GM23338 (cell line): ENCODE data around the gene STXBP5. TPM values are rescaled to one million over a fixed set of nuclear protein-coding genes. Genes with fewer than 3 reads are reported as not detected.

ENCODE experiments used
- ATAC-seq: fragments of 200-7000 bp; cut with Tn5 transposase; 3 replicates; pipeline ENCODE4 v1.9.1; 2020
- DNase-seq: peaks from one replicate; pipeline ENCODE4 v3.0.0-alpha.2; 2015; ENCODE audit warnings: low spot score
- H2AFZ ChIP-seq: fragments of 200-600 bp; sonication (generic); 2 replicates; pipeline ENCODE4 v1.8.0; 2016; ENCODE audit warnings: antibody characterized with exemption, mild to moderate bottlenecking, moderate library complexity
- H3F3A ChIP-seq: fragments of 200-600 bp; sonication (generic); replicated peaks from 2 replicates; pipeline ENCODE4 v1.8.0; 2017; ENCODE audit warnings: antibody characterized with exemption, mixed run types, low read depth
- H3K27ac ChIP-seq: fragments of 200-600 bp; sonication (generic); 2 replicates; pipeline ENCODE4 v1.6.1; 2016; ENCODE audit warnings: low read depth
- H3K27me3 ChIP-seq: fragments of 200-600 bp; sonication (generic); 2 replicates; pipeline ENCODE4 v1.8.0; 2016; ENCODE audit warnings: mild to moderate bottlenecking, mixed run types, moderate library complexity; ENCODE audit not compliant: insufficient read depth
- H3K36me3 ChIP-seq: fragments of 200-600 bp; sonication (generic); 2 replicates; pipeline ENCODE4 v1.8.0; 2016; ENCODE audit warnings: mild to moderate bottlenecking; ENCODE audit not compliant: insufficient read depth
- H3K4me1 ChIP-seq: fragments of 200-600 bp; sonication (generic); 2 replicates; pipeline ENCODE4 v1.8.0; 2016; ENCODE audit warnings: mild to moderate bottlenecking, moderate library complexity; ENCODE audit not compliant: insufficient read depth
- H3K4me2 ChIP-seq: fragments of 200-600 bp; sonication (generic); 2 replicates; pipeline ENCODE4 v1.7.1; 2017; ENCODE audit warnings: mixed run types
- H3K4me3 ChIP-seq: fragments of 200-600 bp; sonication (generic); 2 replicates; pipeline ENCODE4 v1.6.1; 2016; ENCODE audit warnings: mixed run types
- H3K79me2 ChIP-seq: fragments of 200-600 bp; sonication (generic); replicated peaks from 2 replicates; pipeline ENCODE4 v1.8.0; 2017; ENCODE audit warnings: mild to moderate bottlenecking; ENCODE audit not compliant: insufficient read depth
- H3K9me2 ChIP-seq: fragments of 200-600 bp; sonication (generic); 2 replicates; pipeline ENCODE4 v1.8.0; 2017; ENCODE audit not compliant: insufficient read depth
- H4K20me1 ChIP-seq: fragments of 200-600 bp; sonication (generic); replicated peaks from 2 replicates; pipeline ENCODE4 v1.8.0; 2017; ENCODE audit warnings: mild to moderate bottlenecking; ENCODE audit not compliant: insufficient read depth
- H3K27ac Mint-ChIP-seq: 2 replicates; pipeline ENCODE4 v1.8.0; 2020; ENCODE audit warnings: inconsistent platforms, mild to moderate bottlenecking, moderate library complexity, mixed read lengths
- H3K27me3 Mint-ChIP-seq: 3 replicates; pipeline ENCODE4 v1.8.0; 2022; ENCODE audit warnings: low read depth, mild to moderate bottlenecking, moderate library complexity, mixed read lengths, inconsistent platforms; ENCODE audit not compliant: insufficient read depth, poor library complexity
- H3K36me3 Mint-ChIP-seq: 3 replicates; pipeline ENCODE4 v1.8.0; 2021; ENCODE audit warnings: low read depth, mild to moderate bottlenecking, inconsistent platforms, moderate library complexity, mixed read lengths
- H3K4me1 Mint-ChIP-seq: 3 replicates; pipeline ENCODE4 v1.8.0; 2020; ENCODE audit warnings: mild to moderate bottlenecking, inconsistent platforms, mixed read lengths
- H3K4me3 Mint-ChIP-seq: 3 replicates; pipeline ENCODE4 v1.8.0; 2021; ENCODE audit warnings: moderate library complexity, mild to moderate bottlenecking, inconsistent platforms, mixed read lengths
- H3K9me3 Mint-ChIP-seq: 3 replicates; pipeline ENCODE4 v1.8.0; 2020; ENCODE audit warnings: moderate library complexity, mild to moderate bottlenecking, inconsistent platforms, mixed read lengths
- CREB1 ChIP-seq: fragments of 250-450 bp; sonication (Bioruptor Pico); IDR thresholded peaks from 2 replicates; pipeline ENCODE4 v1.5.0; 2020; ENCODE audit warnings: low read depth, mild to moderate bottlenecking, moderate library complexity
- CTCF ChIP-seq, 2 experiments: fragments of 200-600 bp in 1 of 2; sonication (generic) in 1 of 2; conservative IDR thresholded peaks; 2 replicates each; pipeline versions ENCODE4 v1.5.1 to v1.6.1; 2016 to 2017; ENCODE audit warnings: antibody characterized with exemption in 2 of 2, low read depth in 2 of 2, mild to moderate bottlenecking in 2 of 2, moderate library complexity in 1 of 2
- ETS1 ChIP-seq: IDR thresholded peaks from 2 replicates; pipeline ENCODE4 v1.6.1; 2016; ENCODE audit warnings: antibody characterized with exemption
- EZH2 ChIP-seq: fragments of 200-600 bp; sonication (generic); IDR thresholded peaks from one replicate; pipeline ENCODE4 v1.8.0; 2017; ENCODE audit warnings: antibody characterized with exemption, mild to moderate bottlenecking, low read depth; ENCODE audit not compliant: unreplicated experiment
- EZH2phosphoT487 ChIP-seq: fragments of 200-600 bp; sonication (generic); IDR thresholded peaks from one replicate; pipeline ENCODE4 v1.8.1; 2018; ENCODE audit warnings: antibody characterized with exemption; ENCODE audit not compliant: unreplicated experiment
- JUNB ChIP-seq: IDR thresholded peaks from one replicate; pipeline ENCODE4 v1.6.1; 2016; ENCODE audit warnings: antibody characterized with exemption; ENCODE audit not compliant: unreplicated experiment
- POLR2AphosphoS5 ChIP-seq: IDR thresholded peaks from 2 replicates; pipeline ENCODE4 v1.6.1; 2016; ENCODE audit warnings: antibody characterized with exemption, low read depth
- STAT1 ChIP-seq: IDR thresholded peaks from one replicate; pipeline ENCODE4 v1.6.1; 2016; ENCODE audit warnings: antibody characterized with exemption; ENCODE audit not compliant: unreplicated experiment
- ZNF114 ChIP-seq: fragments of 250-450 bp; sonication (Bioruptor Pico); IDR thresholded peaks from 2 replicates; pipeline ENCODE4 v1.5.0; 2020; ENCODE audit warnings: mild to moderate bottlenecking, moderate library complexity
- ZNF331 ChIP-seq: fragments of 250-450 bp; sonication (Bioruptor Pico); IDR thresholded peaks from 2 replicates; pipeline ENCODE4 v1.5.0; 2020; ENCODE audit warnings: low read depth, mild to moderate bottlenecking, moderate library complexity
- ZNF462 ChIP-seq: fragments of 250-450 bp; sonication (Bioruptor Pico); IDR thresholded peaks from 2 replicates; pipeline ENCODE4 v1.5.0; 2020; ENCODE audit warnings: mild to moderate bottlenecking, moderate library complexity
- polyA plus RNA-seq: library from polyadenylated mRNA; unstranded; fragments of >200 nt; fragmentation: Nextera tagmentation; extraction: Ambion mirVana; gene quantifications from 2 replicates; pipeline ENCODE4 v1.2.1, GENCODE V29; 2016
- total RNA-seq: library from RNA; depleted of rRNA; stranded (reverse); fragments of >200 nt; shearing (Covaris generic); gene quantifications from 2 replicates; pipeline ENCODE4 v1.2.3, GENCODE V29; 2014
- TF ChIP-seq, protein P1 (sequence below): IDR thresholded peaks from one replicate; pipeline ENCODE4 v1.6.1; 2018; ENCODE audit warnings: antibody characterized with exemption; ENCODE audit not compliant: unreplicated experiment

The STXBP5 gene
- total and polyA plus RNA-seq, 2 experiments from 2014 or later: 3.9 to 17.8 TPM

DNA sequence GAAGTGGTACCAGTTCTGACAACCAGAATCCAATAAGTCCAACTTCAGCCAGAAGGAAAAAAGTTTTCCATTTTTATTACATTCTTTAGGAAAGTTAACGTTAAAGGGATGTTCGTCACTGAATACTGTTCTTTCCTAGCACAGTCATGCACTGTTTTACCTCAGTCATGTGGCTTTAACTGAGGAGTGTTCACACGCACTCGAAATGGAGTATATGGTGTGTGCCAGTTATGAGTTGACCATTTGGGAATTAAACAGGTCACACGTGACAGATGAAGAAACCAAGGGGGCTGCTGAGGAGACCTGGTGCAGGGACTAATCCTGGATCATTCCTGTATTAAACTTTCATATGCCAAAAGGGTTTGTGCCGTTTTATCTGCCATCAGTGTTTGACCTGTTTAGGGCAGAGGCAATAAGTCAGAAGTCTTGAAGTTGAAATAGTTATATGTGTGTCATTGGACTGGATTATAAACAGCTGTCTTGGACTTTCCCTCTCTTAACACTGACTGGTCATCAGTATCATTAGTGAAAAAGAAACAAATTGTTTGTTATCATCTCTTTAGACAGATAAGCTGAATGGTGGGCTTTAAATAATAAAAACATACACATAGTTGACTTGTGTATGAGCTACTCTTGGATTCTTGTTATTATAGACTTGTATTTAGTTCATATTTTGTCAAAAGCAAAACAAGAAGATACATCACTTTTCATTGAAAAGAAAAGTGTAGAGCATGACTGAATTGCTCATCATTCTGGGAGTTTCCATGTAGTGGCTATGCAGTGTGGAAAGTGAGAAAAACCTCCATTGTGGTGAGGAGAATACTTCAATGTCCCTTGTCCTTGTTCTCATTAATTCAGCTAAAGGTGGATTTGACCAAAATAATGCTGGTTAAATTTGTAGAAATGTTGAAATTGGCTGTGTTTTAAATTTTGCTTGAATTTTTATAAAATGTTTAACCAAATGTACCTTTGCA lies 180.8 kb downstream of the STXBP5 start:
- H3K4me2 ChIP-seq: no peak overlapping the region
- no peaks in the 10 kb centered on the region for H3K27me3 ChIP-seq
- Mint-ChIP-seq H3K4me1 (no peaks in the 10 kb centered on the region; the same call in 2 of the 3 replicates), H3K36me3 (peaks cover 17% of the 10 kb centered on the region), H3K9me3 (peaks cover 13% of the 10 kb centered on the region), H3K4me3 (no peak overlapping the region), H3K27ac (no peak overlapping the region), H3K27me3 (peaks cover under 1% of the 10 kb centered on the region)
- DNase-seq (no peak), ATAC-seq (no peak)
- no peaks in the 10 kb centered on the region for H3K4me1 ChIP-seq
- no peaks in the 10 kb centered on the region for H3F3A ChIP-seq
- H3K4me3 ChIP-seq: no peak overlapping the region
- H4K20me1 ChIP-seq: no peaks in the 10 kb centered on the region
- H3K27ac ChIP-seq: no peak overlapping the region
- no peaks in the 10 kb centered on the region for H3K79me2 ChIP-seq
- no peaks in the 10 kb centered on the region for H3K9me2 ChIP-seq
- no peak for TF ChIP-seq ZNF462
- TF ChIP-seq, protein P1, sequence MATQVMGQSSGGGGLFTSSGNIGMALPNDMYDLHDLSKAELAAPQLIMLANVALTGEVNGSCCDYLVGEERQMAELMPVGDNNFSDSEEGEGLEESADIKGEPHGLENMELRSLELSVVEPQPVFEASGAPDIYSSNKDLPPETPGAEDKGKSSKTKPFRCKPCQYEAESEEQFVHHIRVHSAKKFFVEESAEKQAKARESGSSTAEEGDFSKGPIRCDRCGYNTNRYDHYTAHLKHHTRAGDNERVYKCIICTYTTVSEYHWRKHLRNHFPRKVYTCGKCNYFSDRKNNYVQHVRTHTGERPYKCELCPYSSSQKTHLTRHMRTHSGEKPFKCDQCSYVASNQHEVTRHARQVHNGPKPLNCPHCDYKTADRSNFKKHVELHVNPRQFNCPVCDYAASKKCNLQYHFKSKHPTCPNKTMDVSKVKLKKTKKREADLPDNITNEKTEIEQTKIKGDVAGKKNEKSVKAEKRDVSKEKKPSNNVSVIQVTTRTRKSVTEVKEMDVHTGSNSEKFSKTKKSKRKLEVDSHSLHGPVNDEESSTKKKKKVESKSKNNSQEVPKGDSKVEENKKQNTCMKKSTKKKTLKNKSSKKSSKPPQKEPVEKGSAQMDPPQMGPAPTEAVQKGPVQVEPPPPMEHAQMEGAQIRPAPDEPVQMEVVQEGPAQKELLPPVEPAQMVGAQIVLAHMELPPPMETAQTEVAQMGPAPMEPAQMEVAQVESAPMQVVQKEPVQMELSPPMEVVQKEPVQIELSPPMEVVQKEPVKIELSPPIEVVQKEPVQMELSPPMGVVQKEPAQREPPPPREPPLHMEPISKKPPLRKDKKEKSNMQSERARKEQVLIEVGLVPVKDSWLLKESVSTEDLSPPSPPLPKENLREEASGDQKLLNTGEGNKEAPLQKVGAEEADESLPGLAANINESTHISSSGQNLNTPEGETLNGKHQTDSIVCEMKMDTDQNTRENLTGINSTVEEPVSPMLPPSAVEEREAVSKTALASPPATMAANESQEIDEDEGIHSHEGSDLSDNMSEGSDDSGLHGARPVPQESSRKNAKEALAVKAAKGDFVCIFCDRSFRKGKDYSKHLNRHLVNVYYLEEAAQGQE: no peak
- no peak for TF ChIP-seq EZH2phosphoT487
- no peak for TF ChIP-seq CTCF (conservative IDR thresholded peaks at IDR 0.05; ENCODE audit: low read depth in 2 of 2)
- no peak for TF ChIP-seq POLR2AphosphoS5
- TF ChIP-seq ETS1: no peak
- TF ChIP-seq JUNB: no peak
- TF ChIP-seq ZNF331: no peak
- TF ChIP-seq EZH2: no peak
- no peak for TF ChIP-seq CREB1
- TF ChIP-seq STAT1: no peak
- no peak for TF ChIP-seq ZNF114 (CRISPR knock-in tag)
- H3K36me3 ChIP-seq: 0 out of 2 replicates have a peak, but pooled peaks cover 4% of the 10 kb centered on the region
- no peak overlapping the region for H2AFZ ChIP-seq
